MM.1S (cell line): ENCODE results near the gene PUSL1.

Experiments
- DNase-seq: peaks from one replicate; pipeline ENCODE4 v3.0.0-alpha.2; 2015
- H2AFZ ChIP-seq: fragments of 300-600 bp; sonication (generic); 2 replicates; pipeline ENCODE4 v1.6.0; 2016; ENCODE audit warnings: antibody characterized with exemption, low read length
- H3F3A ChIP-seq: fragments of 300-600 bp; sonication (generic); 2 replicates; pipeline ENCODE4 v1.6.1; 2016; ENCODE audit warnings: mild to moderate bottlenecking, antibody characterized with exemption, low read length, moderate library complexity, mixed read lengths; ENCODE audit not compliant: insufficient read depth
- H3K27ac ChIP-seq: fragments of 300-600 bp; sonication (generic); 2 replicates; pipeline ENCODE4 v1.5.1; 2016; ENCODE audit warnings: mild to moderate bottlenecking, low read length
- H3K27me3 ChIP-seq: fragments of 300-600 bp; sonication (generic); replicated peaks from 2 replicates; pipeline ENCODE4 v1.6.0; 2016; ENCODE audit warnings: low read length; ENCODE audit not compliant: insufficient read depth
- H3K36me3 ChIP-seq: fragments of 300-600 bp; sonication (generic); replicated peaks from 2 replicates; pipeline ENCODE4 v1.6.1; 2016; ENCODE audit warnings: mild to moderate bottlenecking, low read length, mixed read lengths; ENCODE audit not compliant: insufficient read depth
- H3K4me1 ChIP-seq: fragments of 300-600 bp; sonication (generic); 2 replicates; pipeline ENCODE4 v1.6.1; 2016; ENCODE audit warnings: low read length, mixed read lengths
- H3K4me2 ChIP-seq: fragments of 300-600 bp; sonication (generic); 2 replicates; pipeline ENCODE4 v1.6.0; 2016; ENCODE audit warnings: low read depth, low read length
- H3K4me3 ChIP-seq: fragments of 300-600 bp; sonication (generic); 2 replicates; pipeline ENCODE4 v1.5.1; 2016; ENCODE audit warnings: low read length, mixed read lengths
- H3K79me2 ChIP-seq: fragments of 300-600 bp; sonication (generic); 2 replicates; pipeline ENCODE4 v1.6.1; 2016; ENCODE audit warnings: mixed run types, low read length, mixed read lengths
- H3K9ac ChIP-seq: fragments of 300-600 bp; sonication (generic); 2 replicates; pipeline ENCODE4 v1.6.1; 2016; ENCODE audit warnings: low read length, mixed read lengths
- H3K9me2 ChIP-seq: fragments of 300-600 bp; sonication (generic); replicated peaks from 2 replicates; pipeline ENCODE4 v1.6.1; 2016; ENCODE audit warnings: mild to moderate bottlenecking, low read length, mixed read lengths; ENCODE audit not compliant: insufficient read depth
- H3K9me3 ChIP-seq: fragments of 300-600 bp; sonication (generic); replicated peaks from 2 replicates; pipeline ENCODE4 v1.6.1; 2016; ENCODE audit warnings: mild to moderate bottlenecking, low read length, mixed read lengths; ENCODE audit not compliant: insufficient read depth
- H4K20me1 ChIP-seq: fragments of 300-600 bp; sonication (generic); 2 replicates; pipeline ENCODE4 v1.6.1; 2016; ENCODE audit warnings: mild to moderate bottlenecking, low read length, moderate library complexity, mixed read lengths; ENCODE audit not compliant: insufficient read depth
- EZH2 ChIP-seq: fragments of 300-600 bp; sonication (generic); optimal IDR thresholded peaks from 2 replicates; pipeline ENCODE3; 2017; ENCODE audit warnings: low read depth, mild to moderate bottlenecking, antibody characterized with exemption, low read length, mixed read lengths
- EZH2phosphoT487 ChIP-seq: fragments of 300-600 bp; sonication (generic); IDR thresholded peaks from 2 replicates; pipeline ENCODE4 v1.6.1; 2018; ENCODE audit warnings: antibody characterized with exemption, low read length
- TF ChIP-seq, protein P1 (sequence below): fragments of 300-600 bp; sonication (generic); IDR thresholded peaks from 2 replicates; pipeline ENCODE4 v1.5.1; 2016; ENCODE audit warnings: antibody characterized with exemption, low read length, mixed read lengths

The PUSL1 gene

DNA sequence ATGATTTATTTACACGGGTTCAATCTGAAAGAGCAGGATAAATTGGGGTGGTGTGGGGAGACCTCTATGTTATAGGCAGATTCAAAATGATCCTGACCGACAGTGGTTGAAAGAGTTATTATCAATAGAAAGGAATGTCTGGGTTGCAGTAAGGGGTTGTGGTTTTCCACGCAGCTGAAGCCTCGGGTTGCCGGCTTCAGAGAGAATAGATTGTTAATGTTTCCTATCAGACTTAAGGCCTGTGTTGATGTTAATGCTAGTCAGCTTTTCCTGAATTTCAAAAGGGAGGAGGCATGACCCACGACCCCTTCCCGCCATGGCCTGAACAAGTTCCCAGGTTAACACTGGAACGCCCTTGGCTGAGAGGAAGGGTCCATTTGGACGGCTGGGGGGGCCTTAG lies 32.6 kb upstream of the PUSL1 start:
- H4K20me1 ChIP-seq = no peaks in the 10 kb centered on the region
- H3F3A ChIP-seq = no peaks in the 10 kb centered on the region
- H3K9me2 ChIP-seq = no peaks in the 10 kb centered on the region
- H3K4me2 ChIP-seq = no peak overlapping the region
- H3K79me2 ChIP-seq = peaks cover 25% of the 10 kb centered on the region
- DNase-seq = no peak
- TF ChIP-seq EZH2 (no peak), EZH2phosphoT487 (no peak)
- TF ChIP-seq, protein P1, sequence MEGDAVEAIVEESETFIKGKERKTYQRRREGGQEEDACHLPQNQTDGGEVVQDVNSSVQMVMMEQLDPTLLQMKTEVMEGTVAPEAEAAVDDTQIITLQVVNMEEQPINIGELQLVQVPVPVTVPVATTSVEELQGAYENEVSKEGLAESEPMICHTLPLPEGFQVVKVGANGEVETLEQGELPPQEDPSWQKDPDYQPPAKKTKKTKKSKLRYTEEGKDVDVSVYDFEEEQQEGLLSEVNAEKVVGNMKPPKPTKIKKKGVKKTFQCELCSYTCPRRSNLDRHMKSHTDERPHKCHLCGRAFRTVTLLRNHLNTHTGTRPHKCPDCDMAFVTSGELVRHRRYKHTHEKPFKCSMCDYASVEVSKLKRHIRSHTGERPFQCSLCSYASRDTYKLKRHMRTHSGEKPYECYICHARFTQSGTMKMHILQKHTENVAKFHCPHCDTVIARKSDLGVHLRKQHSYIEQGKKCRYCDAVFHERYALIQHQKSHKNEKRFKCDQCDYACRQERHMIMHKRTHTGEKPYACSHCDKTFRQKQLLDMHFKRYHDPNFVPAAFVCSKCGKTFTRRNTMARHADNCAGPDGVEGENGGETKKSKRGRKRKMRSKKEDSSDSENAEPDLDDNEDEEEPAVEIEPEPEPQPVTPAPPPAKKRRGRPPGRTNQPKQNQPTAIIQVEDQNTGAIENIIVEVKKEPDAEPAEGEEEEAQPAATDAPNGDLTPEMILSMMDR = no peak
- H3K9me3 ChIP-seq = no peaks in the 10 kb centered on the region
- H3K9ac ChIP-seq = no peak overlapping the region
- no peak overlapping the region for H3K4me3 ChIP-seq
- H3K27ac ChIP-seq = no peak overlapping the region
- no peak overlapping the region for H2AFZ ChIP-seq
- H3K27me3 ChIP-seq = peaks cover 11% of the 10 kb centered on the region
- H3K36me3 ChIP-seq = no peaks in the 10 kb centered on the region
- H3K4me1 ChIP-seq = peaks cover 10% of the 10 kb centered on the region

DNA sequence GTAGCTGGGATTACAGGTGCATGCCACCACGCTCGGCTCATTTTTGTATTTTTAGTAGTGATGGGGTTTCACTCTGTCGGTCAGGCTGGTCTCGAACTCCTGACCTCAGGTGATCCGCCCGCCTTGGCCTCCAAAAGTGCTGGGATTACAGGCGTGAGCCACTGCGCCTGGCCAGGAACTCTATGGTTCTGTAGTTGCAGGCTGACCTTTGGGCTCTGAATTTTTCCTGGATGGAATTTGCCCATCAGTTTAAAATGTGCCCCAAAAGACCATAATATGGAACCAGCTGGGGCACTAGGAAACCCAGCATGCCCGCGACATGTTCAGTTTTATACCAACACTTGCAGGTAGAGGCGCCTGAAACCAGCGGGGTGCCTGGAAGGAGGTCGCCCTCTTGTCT lies 29.8 kb upstream of the PUSL1 start:
- H3K4me2 ChIP-seq = no peak overlapping the region
- no peaks in the 10 kb centered on the region for H4K20me1 ChIP-seq
- H2AFZ ChIP-seq = no peak overlapping the region
- no peak overlapping the region for H3K27ac ChIP-seq
- H3K4me3 ChIP-seq = no peak overlapping the region
- TF ChIP-seq, protein P1 = no peak
- TF ChIP-seq EZH2 (no peak), EZH2phosphoT487 (no peak)
- no peaks in the 10 kb centered on the region for H3K9me3 ChIP-seq
- no peaks in the 10 kb centered on the region for H3K9me2 ChIP-seq
- no peaks in the 10 kb centered on the region for H3K36me3 ChIP-seq
- no peak for DNase-seq
- no peaks in the 10 kb centered on the region for H3K79me2 ChIP-seq
- no peaks in the 10 kb centered on the region for H3K4me1 ChIP-seq
- peaks cover 35% of the 10 kb centered on the region for H3K27me3 ChIP-seq
- no peak overlapping the region for H3K9ac ChIP-seq
- H3F3A ChIP-seq = no peaks in the 10 kb centered on the region

DNA sequence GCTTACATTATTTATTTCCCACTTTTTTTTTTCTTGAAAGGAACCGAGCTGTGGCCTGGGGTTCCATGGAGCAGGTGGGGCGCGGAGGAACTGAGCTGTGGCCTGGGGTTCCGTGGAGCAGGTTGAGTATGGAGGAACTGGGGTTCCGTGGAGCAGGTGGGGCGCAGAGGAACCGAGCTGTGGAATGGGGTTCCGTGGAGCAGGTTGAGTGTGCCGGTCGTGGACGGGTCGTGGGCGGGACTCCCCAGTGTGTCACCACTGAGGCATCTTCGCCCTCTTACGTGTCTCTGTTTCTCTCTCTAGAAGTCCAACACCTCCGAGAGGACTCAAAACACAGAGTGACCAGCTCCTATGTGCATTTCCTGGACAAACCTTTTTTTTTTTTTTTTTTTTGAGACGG lies 29.4 kb upstream of the PUSL1 start:
- Histone ChIP-seq H3K27ac (no peak overlapping the region), H3K36me3 (no peaks in the 10 kb centered on the region), H4K20me1 (no peaks in the 10 kb centered on the region), H3K9ac (no peak overlapping the region), H3K9me3 (no peaks in the 10 kb centered on the region), H3K9me2 (no peaks in the 10 kb centered on the region), H3K4me1 (no peaks in the 10 kb centered on the region), H3K79me2 (no peaks in the 10 kb centered on the region), H3K4me2 (no peak overlapping the region), H2AFZ (no peak overlapping the region), H3K4me3 (no peak overlapping the region), H3K27me3 (peaks cover 37% of the 10 kb centered on the region), H3F3A (no peaks in the 10 kb centered on the region)
- TF ChIP-seq EZH2phosphoT487 (no peak), EZH2 (no peak)
- TF ChIP-seq, protein P1 = no peak
- DNase-seq = no peak
